Left lung (tissue), 10 donors: Measurements from ENCODE around the gene TRABD. TPM values are rescaled to one million over a fixed set of nuclear protein-coding genes. Genes with fewer than 3 reads are reported as not detected.

ENCODE experiments used
- ATAC-seq: fragments of 200-7000 bp; cut with Tn5 transposase; one replicate; pipeline ENCODE4 v1.9.1; 2020; ENCODE audit warnings: moderate library complexity
- DNase-seq, 4 donors: peaks; one replicate each; pipeline ENCODE4 v3.0.0-alpha.2; 2013 to 2020
- H3K27ac ChIP-seq, 2 donors: fragments of 200-600 bp; sonication (generic) in 1 of 2; one replicate each; pipeline versions ENCODE4 v1.5.0 to v1.8.0; 2020 to 2021
- H3K27me3 ChIP-seq, 2 donors: fragments of 200-600 bp; sonication (generic) in 1 of 2; one replicate each; pipeline versions ENCODE4 v1.5.0 to v1.8.0; 2020 to 2021
- H3K36me3 ChIP-seq, 2 donors: fragments of 200-600 bp; sonication (generic) in 1 of 2; one replicate each; pipeline versions ENCODE4 v1.5.0 to v1.8.0; 2020 to 2021
- H3K4me1 ChIP-seq, 2 donors: fragments of 200-600 bp; one replicate each; pipeline ENCODE4 v1.8.0; 2021
- H3K4me3 ChIP-seq, 2 donors: fragments of 200-600 bp; sonication (generic) in 1 of 2; one replicate each; pipeline versions ENCODE4 v1.5.0 to v1.8.0; 2020 to 2021; ENCODE audit warnings: mild to moderate bottlenecking in 1 of 2
- H3K9me3 ChIP-seq, 2 donors: fragments of 200-600 bp; sonication (generic) in 1 of 2; one replicate each; pipeline versions ENCODE4 v1.5.0 to v1.8.0; 2020 to 2021
- intact Hi-C, 2 donors: fragments of 100-400 bp; cut with DNase I; formaldehyde crosslinking; loops; one replicate each; pipeline versions ENCODE4 v1.11.2 to v1.14.2; 2022
- polyA plus RNA-seq, 6 donors: library from polyadenylated mRNA; unstranded; fragments of 120-200 nt; gene quantifications; one replicate each; pipeline ENCODE4 v1.2.1, GENCODE V29; 2013; ENCODE audit not compliant: insufficient read length in 6 of 6
- total RNA-seq, 2 donors: library from RNA; stranded (reverse); fragmentation: NEBNext Ultra II Directional; extraction: Animal tissue kit (Norgen Biotek cat#: 25700); gene quantifications; one replicate each; pipeline ENCODE4 v1.2.1, GENCODE V29; 2021
- TF ChIP-seq, protein P1 (sequence below), 2 donors: fragments of 200-600 bp; sonication (generic) in 1 of 2; IDR thresholded peaks; one replicate each; pipeline versions ENCODE4 v1.5.0 to v1.8.0; 2021; ENCODE audit warnings: antibody characterized with exemption in 2 of 2
- donor health status: DM: no; HTN: yes; CAD: no.
- donor health status: DM: no; HTN: no; CAD: no.

TRABD gene
- total and polyA plus RNA-seq, 8 donors = 16.0 to 54.2 (median 24.4) TPM

DNA sequence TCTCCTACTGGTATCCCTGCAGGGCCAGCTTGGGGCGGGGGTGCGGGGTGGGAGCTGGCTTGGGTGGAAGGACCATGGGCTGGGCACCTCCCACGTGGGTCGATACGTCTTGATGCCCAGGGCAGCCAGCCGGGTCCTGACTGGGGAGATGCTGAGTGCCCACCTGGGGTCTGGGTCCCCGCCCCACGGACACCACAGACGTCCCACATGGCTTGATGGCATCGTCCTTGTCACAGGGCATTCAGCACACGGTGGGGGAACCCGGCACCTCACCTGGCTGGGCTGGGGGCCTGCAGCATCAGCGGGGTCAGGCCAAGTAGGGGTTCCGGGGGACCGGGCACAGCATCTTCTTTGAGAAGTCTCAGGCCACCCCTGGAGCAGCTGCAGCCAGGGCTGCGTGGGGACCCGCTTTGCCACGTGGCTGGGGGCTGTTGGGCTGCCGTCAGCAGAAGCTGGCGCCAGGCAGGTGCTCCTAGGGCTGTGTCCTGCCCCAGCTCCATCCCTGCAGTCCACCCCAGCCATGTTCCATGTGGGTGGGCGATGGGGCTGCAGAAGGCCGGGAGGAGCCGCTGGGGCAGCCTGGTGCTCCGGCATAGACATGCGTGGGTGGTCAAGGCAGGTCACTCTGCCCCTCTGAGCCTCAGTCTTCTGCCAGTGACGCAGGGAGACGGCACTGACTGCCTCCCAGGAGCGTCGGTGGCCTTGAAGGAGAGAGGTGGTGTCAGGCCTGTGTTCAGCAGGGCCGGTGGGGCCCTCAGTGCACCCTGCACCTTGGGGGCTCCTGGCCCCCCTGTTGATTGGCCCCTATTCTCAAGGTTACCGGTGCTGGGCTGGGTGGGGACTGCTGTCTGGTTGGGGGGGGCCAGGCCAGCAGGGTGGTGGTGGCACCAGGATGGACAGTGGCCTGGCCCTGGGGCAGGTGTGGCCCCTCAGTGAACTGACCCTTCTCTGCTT lies 23.5 kb downstream of the TRABD start:
- no peak overlapping the region for H3K27ac ChIP-seq
- H3K4me3 ChIP-seq = no peak overlapping the region
- intact Hi-C loops = no loop called here
- no peak for ATAC-seq
- peak in 1 of 4 donors; percentile 77 for DNase-seq
- peaks cover 0 to 41% of the 10 kb centered on the region in 2 donors for H3K4me1 ChIP-seq
- no peaks in the 10 kb centered on the region for H3K9me3 ChIP-seq
- H3K27me3 ChIP-seq = no peaks in the 10 kb centered on the region
- peaks cover 0 to 81% of the 10 kb centered on the region in 2 donors for H3K36me3 ChIP-seq
- TF ChIP-seq, protein P1, sequence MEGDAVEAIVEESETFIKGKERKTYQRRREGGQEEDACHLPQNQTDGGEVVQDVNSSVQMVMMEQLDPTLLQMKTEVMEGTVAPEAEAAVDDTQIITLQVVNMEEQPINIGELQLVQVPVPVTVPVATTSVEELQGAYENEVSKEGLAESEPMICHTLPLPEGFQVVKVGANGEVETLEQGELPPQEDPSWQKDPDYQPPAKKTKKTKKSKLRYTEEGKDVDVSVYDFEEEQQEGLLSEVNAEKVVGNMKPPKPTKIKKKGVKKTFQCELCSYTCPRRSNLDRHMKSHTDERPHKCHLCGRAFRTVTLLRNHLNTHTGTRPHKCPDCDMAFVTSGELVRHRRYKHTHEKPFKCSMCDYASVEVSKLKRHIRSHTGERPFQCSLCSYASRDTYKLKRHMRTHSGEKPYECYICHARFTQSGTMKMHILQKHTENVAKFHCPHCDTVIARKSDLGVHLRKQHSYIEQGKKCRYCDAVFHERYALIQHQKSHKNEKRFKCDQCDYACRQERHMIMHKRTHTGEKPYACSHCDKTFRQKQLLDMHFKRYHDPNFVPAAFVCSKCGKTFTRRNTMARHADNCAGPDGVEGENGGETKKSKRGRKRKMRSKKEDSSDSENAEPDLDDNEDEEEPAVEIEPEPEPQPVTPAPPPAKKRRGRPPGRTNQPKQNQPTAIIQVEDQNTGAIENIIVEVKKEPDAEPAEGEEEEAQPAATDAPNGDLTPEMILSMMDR (IDR thresholded peaks at IDR 0.05) = no peak

GRCh38 chr22:50209893-50210292 lies 24.2 kb downstream of the TRABD start:
- Histone ChIP-seq H3K4me3 (no peak overlapping the region), H3K9me3 (no peaks in the 10 kb centered on the region), H3K36me3 (peaks cover 0 to 87% of the 10 kb centered on the region in 2 donors), H3K27ac (no peak overlapping the region), H3K4me1 (peaks cover 0 to 34% of the 10 kb centered on the region in 2 donors), H3K27me3 (no peaks in the 10 kb centered on the region)
- TF ChIP-seq, protein P1 (IDR thresholded peaks at IDR 0.05) = peak; percentile 79 to 89
- peak in 2 of 4 donors; percentile 75 to 80 for DNase-seq
- ATAC-seq = peak; percentile 60
- intact Hi-C loops = loop anchor here in 1 of 2 donors (2.0 kb wide), 1 partner anchor 61 kb away; no protein-coding TSS in a partner anchor

GRCh38 chr22:50210378-50211139 lies 24.8 kb downstream of the TRABD start:
- peaks cover 0 to 28% of the 10 kb centered on the region in 2 donors for H3K4me1 ChIP-seq
- no peak overlapping the region for H3K27ac ChIP-seq
- intact Hi-C loops = loop anchor here in 1 of 2 donors (2.0 kb wide), 1 partner anchor 62 kb away; no protein-coding TSS in a partner anchor
- TF ChIP-seq, protein P1 (IDR thresholded peaks at IDR 0.05) = no peak
- H3K4me3 ChIP-seq = no peak overlapping the region
- ATAC-seq (no peak), DNase-seq (peak in 1 of 4 donors; percentile 78)
- no peaks in the 10 kb centered on the region for H3K9me3 ChIP-seq
- no peaks in the 10 kb centered on the region for H3K27me3 ChIP-seq
- peaks cover 0 to 93% of the 10 kb centered on the region in 2 donors for H3K36me3 ChIP-seq

DNA sequence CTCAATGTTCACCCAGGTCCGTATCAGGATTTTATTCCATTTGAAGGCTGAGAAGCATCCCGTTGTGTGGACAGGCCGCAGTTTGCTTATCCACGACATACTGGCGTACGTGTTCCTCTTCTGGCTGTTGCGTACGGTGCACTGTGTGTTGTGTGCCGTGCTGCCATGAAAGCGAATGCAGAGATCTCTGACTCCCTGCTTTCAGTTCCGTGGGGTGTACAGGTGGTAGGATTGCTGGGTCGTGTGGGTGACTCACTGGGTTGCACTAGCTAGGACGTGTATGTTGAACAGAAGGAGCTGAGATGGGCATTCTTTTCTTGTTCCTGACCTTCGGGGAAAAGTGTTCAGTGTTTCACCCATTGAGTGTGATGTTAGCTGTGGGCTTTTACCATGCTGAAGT lies 25.4 kb downstream of the TRABD start:
- TF ChIP-seq, protein P1 (IDR thresholded peaks at IDR 0.05) = no peak
- Histone ChIP-seq H3K36me3 (peaks cover 0 to 93% of the 10 kb centered on the region in 2 donors), H3K4me3 (no peak overlapping the region), H3K27ac (no peak overlapping the region), H3K4me1 (peaks cover 0 to 26% of the 10 kb centered on the region in 2 donors), H3K27me3 (no peaks in the 10 kb centered on the region), H3K9me3 (no peaks in the 10 kb centered on the region)
- DNase-seq = peak in 1 of 4 donors; percentile 10
- no peak for ATAC-seq
- intact Hi-C loops = loop anchor here in 1 of 2 donors (2.0 kb wide), 1 partner anchor 62 kb away; no protein-coding TSS in a partner anchor
